ENCODE measurements around the gene INPP4B. TPM values are rescaled to one million over a fixed set of nuclear protein-coding genes. Genes with fewer than 3 reads are reported as not detected.
"Not testable (repeated sequence)": the region's sequence is repeated elsewhere in the genome, so short reads cannot be mapped to it uniquely, and the experiment has no call there.

INPP4B gene
- total RNA-seq, 1 donor from 2014 or later, result 32.7 TPM

DNA sequence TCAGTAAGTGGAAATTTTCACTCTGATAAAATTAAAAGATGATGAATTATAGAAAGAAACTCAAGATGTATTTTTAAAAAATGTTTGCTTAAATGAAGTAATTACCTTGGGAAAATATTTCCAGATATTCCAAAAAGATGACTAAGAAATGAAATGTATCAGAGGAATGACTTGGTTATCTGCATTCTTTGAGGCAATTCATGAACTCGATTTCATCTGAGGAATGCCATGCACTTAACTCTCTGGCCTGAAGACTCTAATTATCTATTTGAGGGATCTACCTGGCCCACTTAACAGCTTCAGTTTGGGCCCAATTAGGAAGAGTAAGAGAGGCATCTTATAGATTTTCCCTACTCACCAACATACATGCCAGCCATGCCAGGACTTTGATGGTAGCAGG lies 182.3 kb downstream of the INPP4B start:
- Histone ChIP-seq H3K36me3 (no peaks in the 10 kb centered on the region), H3K9me3 (peaks cover 2 to 29% of the 10 kb centered on the region in 2 donors), H3K4me1 (no peaks in the 10 kb centered on the region), H3K27me3 (no peaks in the 10 kb centered on the region), H3K27ac (no peak overlapping the region), H3K4me3 (no peak overlapping the region)
- TF ChIP-seq, protein P1, sequence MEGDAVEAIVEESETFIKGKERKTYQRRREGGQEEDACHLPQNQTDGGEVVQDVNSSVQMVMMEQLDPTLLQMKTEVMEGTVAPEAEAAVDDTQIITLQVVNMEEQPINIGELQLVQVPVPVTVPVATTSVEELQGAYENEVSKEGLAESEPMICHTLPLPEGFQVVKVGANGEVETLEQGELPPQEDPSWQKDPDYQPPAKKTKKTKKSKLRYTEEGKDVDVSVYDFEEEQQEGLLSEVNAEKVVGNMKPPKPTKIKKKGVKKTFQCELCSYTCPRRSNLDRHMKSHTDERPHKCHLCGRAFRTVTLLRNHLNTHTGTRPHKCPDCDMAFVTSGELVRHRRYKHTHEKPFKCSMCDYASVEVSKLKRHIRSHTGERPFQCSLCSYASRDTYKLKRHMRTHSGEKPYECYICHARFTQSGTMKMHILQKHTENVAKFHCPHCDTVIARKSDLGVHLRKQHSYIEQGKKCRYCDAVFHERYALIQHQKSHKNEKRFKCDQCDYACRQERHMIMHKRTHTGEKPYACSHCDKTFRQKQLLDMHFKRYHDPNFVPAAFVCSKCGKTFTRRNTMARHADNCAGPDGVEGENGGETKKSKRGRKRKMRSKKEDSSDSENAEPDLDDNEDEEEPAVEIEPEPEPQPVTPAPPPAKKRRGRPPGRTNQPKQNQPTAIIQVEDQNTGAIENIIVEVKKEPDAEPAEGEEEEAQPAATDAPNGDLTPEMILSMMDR (IDR thresholded peaks at IDR 0.05), result no peak
- intact Hi-C loops (cut with DNase I), result no loop called here
- DNase-seq (ENCODE audit: low spot score in 2 of 2), result no peak

DNA sequence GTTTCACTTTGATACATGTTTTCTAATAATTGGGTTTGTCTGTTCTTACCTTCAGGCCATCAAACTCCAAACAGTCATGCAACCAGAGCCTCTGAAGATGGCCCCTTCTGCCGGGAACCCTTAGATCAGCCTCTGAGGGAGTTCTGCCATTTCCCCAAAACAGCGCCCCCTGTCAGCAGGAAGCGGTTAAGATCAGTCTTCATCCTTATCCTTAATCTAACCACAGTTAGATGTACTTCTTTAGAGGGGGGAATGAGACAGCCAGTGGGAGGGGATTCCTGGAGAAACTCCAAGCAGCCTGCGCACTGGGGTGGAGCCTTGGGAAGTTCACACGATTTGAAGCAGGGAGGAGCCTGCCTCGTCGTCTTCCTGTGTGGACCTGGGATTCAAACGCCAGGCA lies 185.4 kb downstream of the INPP4B start:
- no peak for DNase-seq (ENCODE audit: low spot score in 2 of 2)
- intact Hi-C loops (cut with DNase I), result no loop called here
- Histone ChIP-seq H3K27ac (no peak overlapping the region), H3K4me3 (no peak overlapping the region), H3K9me3 (peaks cover 18 to 39% of the 10 kb centered on the region in 2 donors), H3K4me1 (no peaks in the 10 kb centered on the region), H3K36me3 (no peaks in the 10 kb centered on the region), H3K27me3 (no peaks in the 10 kb centered on the region)
- TF ChIP-seq, protein P1 (IDR thresholded peaks at IDR 0.05), result no peak

DNA sequence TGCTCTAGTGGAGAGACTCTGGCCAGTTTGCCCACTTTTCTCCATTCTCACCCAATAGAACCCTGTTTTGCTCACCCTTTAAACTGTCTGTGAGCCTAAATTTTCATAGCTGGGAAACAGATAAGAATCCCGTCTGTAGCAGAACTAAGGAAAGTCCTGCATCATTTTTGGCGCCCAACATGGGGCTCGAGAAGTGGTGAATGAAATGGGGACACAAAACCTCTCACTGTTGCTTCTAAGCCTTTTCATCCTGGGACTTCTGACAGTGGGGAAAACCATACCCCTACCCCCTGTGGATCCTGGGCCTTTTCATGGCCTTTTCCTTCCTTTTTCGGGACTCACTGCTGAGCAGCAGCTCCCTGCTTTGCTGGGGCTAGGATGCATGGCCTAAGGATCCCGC lies 189.9 kb downstream of the INPP4B start:
- Histone ChIP-seq H3K4me3 (no peak overlapping the region), H3K9me3 (peaks cover 41 to 75% of the 10 kb centered on the region in 2 donors), H3K4me1 (no peaks in the 10 kb centered on the region), H3K27me3 (no peaks in the 10 kb centered on the region), H3K36me3 (peaks cover 0 to 3% of the 10 kb centered on the region in 2 donors), H3K27ac (no peak overlapping the region)
- TF ChIP-seq, protein P1 (IDR thresholded peaks at IDR 0.05), result no peak
- no peak for DNase-seq (ENCODE audit: low spot score in 2 of 2)
- intact Hi-C loops (cut with DNase I), result no loop called here

DNA sequence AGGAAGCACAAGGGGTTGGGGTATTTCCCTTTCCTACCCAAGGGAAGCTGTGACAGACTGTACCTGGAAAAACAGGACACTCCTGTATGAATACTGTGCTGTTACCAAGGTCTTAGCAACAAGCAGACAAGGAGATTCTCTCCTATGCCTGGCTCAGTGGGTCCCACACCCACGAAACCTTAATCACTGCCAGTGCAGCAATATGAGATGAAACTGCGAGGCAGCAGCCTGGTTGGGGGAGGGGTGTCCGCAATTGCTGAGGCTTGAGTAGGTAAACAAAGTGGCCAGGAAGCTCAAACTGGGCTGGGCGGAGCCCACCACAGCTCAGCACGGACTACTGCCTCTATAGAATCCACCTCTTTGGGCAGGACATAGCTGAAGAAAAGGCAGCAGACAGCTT lies 197.7 kb downstream of the INPP4B start:
- H3K27ac ChIP-seq, result no peak overlapping the region
- H3K27me3 ChIP-seq, result no peaks in the 10 kb centered on the region
- no peak for DNase-seq (ENCODE audit: low spot score in 2 of 2)
- H3K9me3 ChIP-seq, result peaks cover 7 to 27% of the 10 kb centered on the region in 2 donors
- intact Hi-C loops (cut with DNase I), result no loop called here
- H3K4me1 ChIP-seq, result no peaks in the 10 kb centered on the region
- H3K36me3 ChIP-seq, result no peaks in the 10 kb centered on the region
- H3K4me3 ChIP-seq, result no peak overlapping the region
- TF ChIP-seq, protein P1 (IDR thresholded peaks at IDR 0.05), result no peak

DNA sequence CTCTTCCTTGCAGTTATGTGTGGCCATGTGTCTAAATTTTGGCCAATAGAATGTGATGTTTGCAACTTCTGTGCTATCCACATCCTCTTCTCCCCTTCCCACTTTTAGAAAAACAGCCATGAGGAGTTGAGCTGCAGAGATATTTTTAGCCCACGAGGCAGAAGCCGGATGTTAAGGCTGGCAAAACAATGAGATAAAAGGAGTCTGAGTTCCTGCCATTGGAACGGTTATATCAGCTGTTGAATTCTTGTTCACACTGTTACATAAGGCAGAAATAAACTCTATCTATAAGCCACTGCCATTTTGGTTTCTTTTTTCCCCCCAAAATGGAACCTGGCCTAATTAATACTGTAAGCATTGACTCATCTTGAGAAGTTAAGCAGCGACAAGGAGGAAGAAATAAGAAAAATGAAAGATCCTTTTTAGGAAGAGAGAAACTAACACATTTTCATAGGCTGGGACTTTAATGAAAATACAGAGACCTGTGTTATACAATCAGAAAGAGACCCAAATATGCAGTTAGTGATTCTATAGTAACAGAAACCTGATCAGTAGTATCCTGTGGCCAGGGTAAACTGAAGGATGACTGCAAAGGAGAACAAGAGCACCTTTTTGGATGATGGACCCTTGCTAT lies 200.5 kb downstream of the INPP4B start:
- H3K36me3 ChIP-seq, result no peaks in the 10 kb centered on the region
- no peak for DNase-seq (ENCODE audit: low spot score in 2 of 2)
- intact Hi-C loops (cut with DNase I), result no loop called here
- TF ChIP-seq, protein P1 (IDR thresholded peaks at IDR 0.05), result no peak
- no peak overlapping the region for H3K4me3 ChIP-seq
- H3K9me3 ChIP-seq, result peaks cover 0 to 4% of the 10 kb centered on the region in 2 donors
- no peak overlapping the region for H3K27ac ChIP-seq
- H3K4me1 ChIP-seq, result no peaks in the 10 kb centered on the region
- H3K27me3 ChIP-seq, result no peaks in the 10 kb centered on the region

DNA sequence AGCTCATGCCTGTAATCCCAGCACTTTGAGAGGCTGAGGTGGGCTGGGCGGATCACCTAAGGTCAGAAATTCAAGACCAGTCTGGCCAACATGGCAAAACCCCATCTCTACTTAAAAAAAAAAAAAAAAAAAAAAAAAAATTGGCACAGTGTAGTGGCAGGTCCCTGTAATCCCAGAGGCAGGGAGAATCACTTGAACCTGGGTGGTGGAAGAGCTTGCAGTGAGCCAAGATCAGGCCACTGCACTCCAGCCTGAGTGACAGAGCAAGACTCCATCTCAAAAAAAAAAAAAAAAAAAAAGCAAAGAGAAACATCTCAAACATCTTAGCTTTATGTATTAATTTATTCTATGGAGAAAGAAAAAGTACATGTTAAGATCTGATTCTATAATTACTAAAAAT lies 201.5 kb downstream of the INPP4B start:
- DNase-seq (ENCODE audit: low spot score in 2 of 2); H3K27ac ChIP-seq; H3K4me3 ChIP-seq; H3K27me3 ChIP-seq; H3K4me1 ChIP-seq; H3K9me3 ChIP-seq; intact Hi-C loops (cut with DNase I); H3K36me3 ChIP-seq: not testable (repeated sequence)

Measured in ascending aorta (tissue), 2 donors.